Measurements from ENCODE around the gene AKR1C2.
"Not testable (repeated sequence)": the region's sequence is repeated elsewhere in the genome, so short reads cannot be mapped to it uniquely, and the experiment has no call there.

Gene AKR1C2

GRCh38 chr10:5023177-5023805 is 19.6 kb upstream of the AKR1C2 start:
- peak; percentile 67 for DNase-seq

GRCh38 chr10:5021624-5022290 is 18.1 kb upstream of the AKR1C2 start:
- DNase-seq = not testable (repeated sequence)

GRCh38 chr10:5019770-5020612 is 16.3 kb upstream of the AKR1C2 start:
- peak; percentile 89 for DNase-seq

GRCh38 chr10:5018671-5019277 is 15.1 kb upstream of the AKR1C2 start:
- peak; percentile 64 for DNase-seq

- DNase-seq = no peak
These were observed 14.5 kb upstream of the AKR1C2 start for GRCh38 chr10:5018134-5018533.

GRCh38 chr10:5014936-5015335 is 11.3 kb upstream of the AKR1C2 start:
- peak; percentile 80 for DNase-seq

- DNase-seq = not testable (repeated sequence)
These were observed 10.7 kb upstream of the AKR1C2 start for GRCh38 chr10:5014200-5014910.

GRCh38 chr10:5013385-5013784 is 9.7 kb upstream of the AKR1C2 start:
- DNase-seq = no peak

GRCh38 chr10:5012595-5012994 is 8.9 kb upstream of the AKR1C2 start:
- no peak for DNase-seq

GRCh38 chr10:5011392-5011791 is 7.7 kb upstream of the AKR1C2 start:
- DNase-seq = not testable (repeated sequence)

- DNase-seq = not testable (repeated sequence)
These were observed 6.4 kb upstream of the AKR1C2 start for GRCh38 chr10:5010043-5010442.

GRCh38 chr10:5008857-5009548 is 5.3 kb upstream of the AKR1C2 start:
- not testable (repeated sequence) for DNase-seq

GRCh38 chr10:5004501-5004900 is 844 bp upstream of the AKR1C2 start:
- not testable (repeated sequence) for DNase-seq

GRCh38 chr10:5004030-5004385 is 351 bp upstream of the AKR1C2 start:
- not testable (repeated sequence) for DNase-seq

- no peak for DNase-seq
These were observed 1.5 kb downstream of the AKR1C2 start for GRCh38 chr10:5002013-5002727.

GRCh38 chr10:4998671-4999070 is 5.0 kb downstream of the AKR1C2 start:
- no peak for DNase-seq

- not testable (repeated sequence) for DNase-seq
These were observed 9.4 kb downstream of the AKR1C2 start for GRCh38 chr10:4994260-4994659.

- not testable (repeated sequence) for DNase-seq
These were observed 11.1 kb downstream of the AKR1C2 start for GRCh38 chr10:4992564-4992963.

- DNase-seq = not testable (repeated sequence)
These were observed 12.2 kb downstream of the AKR1C2 start for GRCh38 chr10:4991463-4991862.

GRCh38 chr10:4990217-4990616 is 13.4 kb downstream of the AKR1C2 start:
- no peak for DNase-seq

- DNase-seq = not testable (repeated sequence)
These were observed 15.5 kb downstream of the AKR1C2 start for GRCh38 chr10:4988000-4988641.

All from hematopoietic multipotent progenitor cell treated with erythropoietin and hydrocortisone succinate and interleukin-3 and kit ligand, for 8 days (in vitro differentiated cells).